ENCODE results near the gene MILR1. TPM values are rescaled to one million over a fixed set of nuclear protein-coding genes. Genes with fewer than 3 reads are reported as not detected.

Gene MILR1
- polyA plus RNA-seq, 2 of the 4 experiments (the other 2 are of a cell fraction) = 2.3 to 12.2 TPM

- Histone ChIP-seq H3K4me3 (no peak overlapping the region), H3K9me3 (no peaks in the 10 kb centered on the region), H3K4me2 (no peak overlapping the region), H3K4me1 (peaks cover 7% of the 10 kb centered on the region), H3K27ac (no peak overlapping the region)
- ATAC-seq (no peak), FAIRE-seq (no peak), DNase-seq (ENCODE audit: low read depth in 1 of 2, low spot score in 1 of 2) (no peak)
- ChIA-PET POLR2A (no interaction called here), CTCF (interaction anchor here (0.7 to 4.9 kb wide), 4 partner anchors 9 to 89 kb away, joined by 3 to 31 read pairs (median 10); no protein-coding TSS in a partner anchor)
- 73% methylated on average over 8 of the region's 8 CpGs for WGBS (ENCODE audit: missing lambda C conversion rate)
- TF ChIP-seq NR3C1 (IDR thresholded peaks at IDR 0.05) (no peak), POLR2A (IDR thresholded peaks at IDR 0.05; ENCODE audit: low read length) (no peak), RARB (CRISPR knock-in tag; IDR thresholded peaks at IDR 0.05) (no peak), CHD4 (IDR thresholded peaks at IDR 0.05; ENCODE audit: borderline replicate concordance) (no peak), TP53 (CRISPR knock-in tag; IDR thresholded peaks at IDR 0.05) (no peak), RAD21 (conservative IDR thresholded peaks at IDR 0.05 in 1 of 2, IDR thresholded peaks at IDR 0.05 in 1 of 2) (no peak), HOXA7 (CRISPR knock-in tag; IDR thresholded peaks at IDR 0.05) (no peak), EP300 (IDR thresholded peaks at IDR 0.05) (no peak), BCL3 (IDR thresholded peaks at IDR 0.05) (no peak), E2F6 (IDR thresholded peaks at IDR 0.05; ENCODE audit: borderline replicate concordance, low read depth) (no peak), GATA3 (IDR thresholded peaks at IDR 0.05; ENCODE audit: borderline replicate concordance) (no peak), PHF8 (IDR thresholded peaks at IDR 0.05; ENCODE audit: borderline replicate concordance, low read depth) (no peak), CTCF (IDR thresholded peaks at IDR 0.05) (no peak)
Observed at GRCh38 chr17:64401244-64401860, 47.6 kb upstream of the MILR1 start.

- TF ChIP-seq GATA3 (IDR thresholded peaks at IDR 0.05; ENCODE audit: borderline replicate concordance) (no peak), RFX5 (IDR thresholded peaks at IDR 0.05) (no peak), SMC3 (IDR thresholded peaks at IDR 0.05) (no peak), RARB (CRISPR knock-in tag; IDR thresholded peaks at IDR 0.05) (no peak), EHMT2 (IDR thresholded peaks at IDR 0.05; ENCODE audit: low read depth) (no peak)
- no peak overlapping the region for H3K4me3 ChIP-seq
- WGBS (ENCODE audit: missing lambda C conversion rate) = 92% methylated on average over 2 of the region's 2 CpGs
- peaks cover 4% of the 10 kb centered on the region; the same call in 1 of the 3 replicates for H3K4me1 ChIP-seq
- H3K9me3 ChIP-seq = no peaks in the 10 kb centered on the region
- no peak overlapping the region for H3K4me2 ChIP-seq
- ChIA-PET CTCF (interaction anchor here (0.7 to 4.9 kb wide), 5 partner anchors 9 to 89 kb away, joined by 3 to 31 read pairs (median 6); no protein-coding TSS in a partner anchor), POLR2A (no interaction called here)
- FAIRE-seq (no peak), DNase-seq (ENCODE audit: low read depth in 1 of 2, low spot score in 1 of 2) (no peak), ATAC-seq (no peak)
- H3K27ac ChIP-seq = no peak overlapping the region
Observed at GRCh38 chr17:64401941-64402340, 47.0 kb upstream of the MILR1 start.

GRCh38 chr17:64402469-64402868 is 46.4 kb upstream of the MILR1 start:
- Histone ChIP-seq H3K9me3 (no peaks in the 10 kb centered on the region), H3K4me2 (no peak overlapping the region), H3K4me1 (peaks cover 4% of the 10 kb centered on the region; the same call in 1 of the 3 replicates), H3K27ac (no peak overlapping the region), H3K4me3 (no peak overlapping the region)
- 96% methylated on average over 5 of the region's 5 CpGs for WGBS (ENCODE audit: missing lambda C conversion rate)
- ChIA-PET POLR2A (no interaction called here), CTCF (interaction anchor here (1.1 to 4.9 kb wide), 4 partner anchors 10 to 82 kb away, joined by 4 to 31 read pairs (median 12); no protein-coding TSS in a partner anchor)
- ATAC-seq (no peak), DNase-seq (ENCODE audit: low read depth in 1 of 2, low spot score in 1 of 2) (no peak), FAIRE-seq (no peak)
- TF ChIP-seq RARB (CRISPR knock-in tag; IDR thresholded peaks at IDR 0.05) = no peak
- TF ChIP-seq BHLHE40 (IDR thresholded peaks at IDR 0.05; ENCODE audit: low read depth, low read length) = no peak
- no peak for TF ChIP-seq ZNF302 (CRISPR knock-in tag; IDR thresholded peaks at IDR 0.05)
- TF ChIP-seq HOXB13 (CRISPR knock-in tag; IDR thresholded peaks at IDR 0.05; ENCODE audit: low read depth) = no peak
- TF ChIP-seq RFX5 (IDR thresholded peaks at IDR 0.05) = no peak
- TF ChIP-seq PHF8 (IDR thresholded peaks at IDR 0.05; ENCODE audit: borderline replicate concordance, low read depth) = no peak
- TF ChIP-seq E2F6 (IDR thresholded peaks at IDR 0.05; ENCODE audit: borderline replicate concordance, low read depth) = no peak
- TF ChIP-seq CHD2 (IDR thresholded peaks at IDR 0.05; ENCODE audit: low read length, partially characterized antibody) = no peak
- no peak for TF ChIP-seq RNF2 (IDR thresholded peaks at IDR 0.05; ENCODE audit: borderline replicate concordance, low read depth)
- no peak for TF ChIP-seq TP53 (CRISPR knock-in tag; IDR thresholded peaks at IDR 0.05)
- TF ChIP-seq CEBPB (IDR thresholded peaks at IDR 0.05) = no peak
- no peak for TF ChIP-seq SREBF2 (IDR thresholded peaks at IDR 0.05)

Measured in A549 (cell line).